HFFc6 (cell line): ENCODE measurements around the gene FAS. TPM values are rescaled to one million over a fixed set of nuclear protein-coding genes. Genes with fewer than 3 reads are reported as not detected.

Experiments
- DNase-seq: peaks from one replicate; pipeline ENCODE4 v3.0.0-alpha.2; 2018
- H3K27ac Mint-ChIP-seq: 2 replicates; pipeline ENCODE4 v1.8.0; 2020; ENCODE audit warnings: mild to moderate bottlenecking, mixed read lengths
- H3K27me3 Mint-ChIP-seq: 2 replicates; pipeline ENCODE4 v1.8.0; 2021; ENCODE audit warnings: mild to moderate bottlenecking, moderate library complexity, mixed read lengths; ENCODE audit not compliant: insufficient read depth
- H3K36me3 Mint-ChIP-seq: 2 replicates; pipeline ENCODE4 v1.8.0; 2021; ENCODE audit warnings: low read depth, mixed read lengths
- H3K4me1 Mint-ChIP-seq: 2 replicates; pipeline ENCODE4 v1.8.0; 2020; ENCODE audit warnings: low read depth, mixed read lengths
- H3K4me3 Mint-ChIP-seq: 2 replicates; pipeline ENCODE4 v1.8.0; 2020; ENCODE audit warnings: mild to moderate bottlenecking, moderate library complexity, mixed read lengths
- H3K9me3 Mint-ChIP-seq: 2 replicates; pipeline ENCODE4 v1.8.0; 2020; ENCODE audit warnings: mild to moderate bottlenecking, mixed read lengths
- total RNA-seq, 6 experiments: library from RNA; stranded (reverse); fragmentation: NEBNext Ultra II Directional; extraction: Animal tissue kit (Norgen Biotek cat#: 25700); gene quantifications; 2 replicates in 1 of 6; 3 replicates in 5 of 6; pipeline ENCODE4 v1.2.3, GENCODE V29; 2021
- TF ChIP-seq, protein P1 (sequence below): fragments of 200-600 bp; sonication (generic); IDR thresholded peaks from 2 replicates; pipeline ENCODE4 v1.5.0; 2021; ENCODE audit warnings: antibody characterized with exemption, mild to moderate bottlenecking

The FAS gene
- total RNA-seq, 6 experiments from 2014 or later: 52.9 to 62.9 (median 57.5) TPM

GRCh38 chr10:88991161-88991898, 732 bp downstream of the FAS start:
- Mint-ChIP-seq H3K36me3 (peaks cover 27% of the 10 kb centered on the region), H3K27ac (peak overlapping the region; percentile 94), H3K9me3 (no peaks in the 10 kb centered on the region), H3K4me3 (peak overlapping the region; percentile 98), H3K27me3 (no peaks in the 10 kb centered on the region; the same call in 1 of the 2 replicates), H3K4me1 (peaks cover 76% of the 10 kb centered on the region)
- DNase-seq: peak; percentile 33
- TF ChIP-seq, protein P1, sequence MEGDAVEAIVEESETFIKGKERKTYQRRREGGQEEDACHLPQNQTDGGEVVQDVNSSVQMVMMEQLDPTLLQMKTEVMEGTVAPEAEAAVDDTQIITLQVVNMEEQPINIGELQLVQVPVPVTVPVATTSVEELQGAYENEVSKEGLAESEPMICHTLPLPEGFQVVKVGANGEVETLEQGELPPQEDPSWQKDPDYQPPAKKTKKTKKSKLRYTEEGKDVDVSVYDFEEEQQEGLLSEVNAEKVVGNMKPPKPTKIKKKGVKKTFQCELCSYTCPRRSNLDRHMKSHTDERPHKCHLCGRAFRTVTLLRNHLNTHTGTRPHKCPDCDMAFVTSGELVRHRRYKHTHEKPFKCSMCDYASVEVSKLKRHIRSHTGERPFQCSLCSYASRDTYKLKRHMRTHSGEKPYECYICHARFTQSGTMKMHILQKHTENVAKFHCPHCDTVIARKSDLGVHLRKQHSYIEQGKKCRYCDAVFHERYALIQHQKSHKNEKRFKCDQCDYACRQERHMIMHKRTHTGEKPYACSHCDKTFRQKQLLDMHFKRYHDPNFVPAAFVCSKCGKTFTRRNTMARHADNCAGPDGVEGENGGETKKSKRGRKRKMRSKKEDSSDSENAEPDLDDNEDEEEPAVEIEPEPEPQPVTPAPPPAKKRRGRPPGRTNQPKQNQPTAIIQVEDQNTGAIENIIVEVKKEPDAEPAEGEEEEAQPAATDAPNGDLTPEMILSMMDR: peak; percentile 27; the same call in 1 of the 2 replicates

DNA sequence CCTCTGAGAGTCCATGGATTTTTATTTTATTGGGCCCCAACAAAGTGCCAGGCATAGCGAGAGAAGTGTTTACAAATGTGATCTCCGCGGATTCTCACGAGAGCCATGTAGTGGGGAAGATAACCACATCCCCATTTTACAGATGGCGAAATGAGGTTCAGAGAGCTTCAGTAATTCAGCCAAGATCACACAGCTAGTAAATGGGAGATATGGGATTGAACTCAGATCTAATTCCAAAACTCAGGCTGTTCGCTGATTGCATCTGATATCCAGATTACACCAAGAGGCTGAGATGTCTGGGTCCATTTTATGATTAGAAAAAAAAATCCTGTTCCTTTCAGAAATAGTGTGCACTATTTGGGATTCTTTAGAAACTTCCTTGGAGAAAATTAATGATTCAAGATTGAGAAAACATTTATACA, 1.3 kb downstream of the FAS start:
- H3K27ac Mint-ChIP-seq: peak overlapping the region; percentile 94
- H3K27me3 Mint-ChIP-seq: no peaks in the 10 kb centered on the region; the same call in 1 of the 2 replicates
- peaks cover 77% of the 10 kb centered on the region for H3K4me1 Mint-ChIP-seq
- H3K4me3 Mint-ChIP-seq: peak overlapping the region; percentile 98
- TF ChIP-seq, protein P1: no peak
- DNase-seq: no peak
- no peaks in the 10 kb centered on the region for H3K9me3 Mint-ChIP-seq
- H3K36me3 Mint-ChIP-seq: peaks cover 24% of the 10 kb centered on the region

- H3K9me3 Mint-ChIP-seq: no peaks in the 10 kb centered on the region
- peaks cover 24% of the 10 kb centered on the region for H3K36me3 Mint-ChIP-seq
- H3K27me3 Mint-ChIP-seq: no peaks in the 10 kb centered on the region; the same call in 1 of the 2 replicates
- TF ChIP-seq, protein P1: no peak
- peak overlapping the region; percentile 71 for H3K27ac Mint-ChIP-seq
- peaks cover 80% of the 10 kb centered on the region for H3K4me1 Mint-ChIP-seq
- no peak for DNase-seq
- peak overlapping the region; percentile 98 for H3K4me3 Mint-ChIP-seq
Observed at GRCh38 chr10:88992921-88993524, 2.4 kb downstream of the FAS start.

- DNase-seq: peak; percentile 51
- H3K4me1 Mint-ChIP-seq: peaks cover 71% of the 10 kb centered on the region
- peak overlapping the region; percentile 58 for H3K27ac Mint-ChIP-seq
- peak overlapping the region; percentile 98 for H3K4me3 Mint-ChIP-seq
- H3K9me3 Mint-ChIP-seq: no peaks in the 10 kb centered on the region
- peaks cover 24% of the 10 kb centered on the region for H3K36me3 Mint-ChIP-seq
- TF ChIP-seq, protein P1: no peak
- H3K27me3 Mint-ChIP-seq: no peaks in the 10 kb centered on the region; the same call in 1 of the 2 replicates
Observed at GRCh38 chr10:88994019-88994418, 3.4 kb downstream of the FAS start.

DNA sequence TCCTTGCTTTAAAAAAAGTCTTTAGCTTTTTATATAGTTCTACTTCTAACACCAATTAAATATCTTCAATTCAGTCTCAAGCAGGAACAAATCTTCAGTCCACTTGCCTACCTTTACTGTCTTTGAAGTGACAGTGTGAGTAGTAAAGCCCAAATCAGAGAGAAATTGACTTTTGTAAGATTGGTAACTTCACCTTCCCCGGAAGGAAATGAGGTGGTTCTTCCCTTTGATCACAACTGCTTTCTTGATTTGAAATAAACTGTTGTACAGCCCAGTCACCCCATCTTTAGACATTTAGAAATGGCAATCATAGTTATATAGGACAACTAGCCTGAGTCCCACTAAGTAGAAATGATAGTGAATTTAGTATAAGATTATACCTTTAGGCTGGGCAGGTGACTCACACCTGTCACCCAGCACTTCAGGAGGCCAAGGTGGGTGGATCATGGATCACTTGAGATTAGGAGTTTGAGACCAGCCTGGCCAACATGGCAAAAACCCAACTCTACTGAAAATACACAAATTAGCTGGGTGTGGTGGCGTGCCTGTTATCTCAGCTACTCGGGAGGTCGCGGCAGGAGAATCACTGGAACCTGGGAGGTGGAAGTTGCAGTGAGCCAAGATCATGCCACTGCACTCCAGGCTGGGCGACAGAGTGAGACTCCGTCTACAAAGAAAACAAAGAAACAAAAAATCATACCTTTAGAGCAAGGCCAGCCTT, 4.7 kb downstream of the FAS start:
- peaks cover 71% of the 10 kb centered on the region for H3K4me1 Mint-ChIP-seq

More for the DNA sequence above, 4.7 kb downstream of the FAS start:
- peak overlapping the region; percentile 45 for H3K27ac Mint-ChIP-seq
- no peak for DNase-seq
- H3K36me3 Mint-ChIP-seq: peaks cover 24% of the 10 kb centered on the region
- H3K9me3 Mint-ChIP-seq: no peaks in the 10 kb centered on the region
- TF ChIP-seq, protein P1: no peak
- peak overlapping the region; percentile 20; the same call in 1 of the 2 replicates for H3K4me3 Mint-ChIP-seq
- no peaks in the 10 kb centered on the region; the same call in 1 of the 2 replicates for H3K27me3 Mint-ChIP-seq
